ENCODE measurements around the gene RASSF7. TPM values are rescaled to one million over a fixed set of nuclear protein-coding genes. Genes with fewer than 3 reads are reported as not detected.

Gene RASSF7
- polyA plus RNA-seq, 1 experiment, result 25.1 TPM

DNA sequence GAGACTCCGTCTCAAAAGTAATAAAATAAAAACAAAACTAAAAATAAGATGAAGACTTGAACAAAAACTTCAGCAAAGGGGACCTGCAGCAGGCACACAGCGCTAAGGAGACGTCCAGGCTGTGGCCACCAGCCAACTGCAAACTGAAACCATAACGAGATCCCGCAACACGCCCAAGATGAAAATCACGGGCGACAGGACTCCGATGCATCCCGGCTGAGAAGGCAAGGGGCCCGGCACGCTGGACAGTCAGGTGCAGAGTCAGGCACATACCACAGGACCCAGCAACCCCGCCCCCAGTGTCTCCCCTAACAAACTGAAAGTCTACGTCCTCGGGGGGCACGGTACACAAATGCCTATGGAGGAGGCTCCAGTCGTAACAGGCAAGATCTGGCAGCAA lies 34.6 kb upstream of the RASSF7 start:
- DNase-seq (ENCODE audit: low read depth), result no peak
- POLR2A ChIA-PET, result no interaction called here
- CTCF ChIA-PET, result interaction anchor here (4.0 kb wide), 1 partner anchor 8 kb away, joined by 19 read pairs; no protein-coding TSS in a partner anchor
- no peak for TF ChIP-seq CTCF (IDR thresholded peaks at IDR 0.05; ENCODE audit: insufficient read depth, low read depth, low read length)
- Histone ChIP-seq H3K27me3 (ENCODE audit: control insufficient read depth, insufficient read depth, low read length) (no peaks in the 10 kb centered on the region), H3K36me3 (ENCODE audit: control insufficient read depth, insufficient read depth, low read length) (no peaks in the 10 kb centered on the region; the same call in 1 of the 2 replicates), H3K4me3 (ENCODE audit: low read depth, low read length) (no peak overlapping the region)

- CTCF ChIA-PET, result interaction anchor here (4.0 kb wide), 1 partner anchor 10 kb away, joined by 19 read pairs; no protein-coding TSS in a partner anchor
- no peaks in the 10 kb centered on the region for H3K27me3 ChIP-seq (ENCODE audit: control insufficient read depth, insufficient read depth, low read length)
- H3K4me3 ChIP-seq (ENCODE audit: low read depth, low read length), result no peak overlapping the region
- TF ChIP-seq CTCF (IDR thresholded peaks at IDR 0.05; ENCODE audit: insufficient read depth, low read depth, low read length), result no peak
- POLR2A ChIA-PET, result interaction anchor here (0.6 kb wide), 1 partner anchor 47 kb away, joined by 3 read pairs; no protein-coding TSS in a partner anchor
- H3K36me3 ChIP-seq (ENCODE audit: control insufficient read depth, insufficient read depth, low read length), result peaks cover 18% of the 10 kb centered on the region
- DNase-seq (ENCODE audit: low read depth), result no peak
Observed at GRCh38 chr11:528166-528814, 32.5 kb upstream of the RASSF7 start.

GRCh38 chr11:528815-529727 lies 31.7 kb upstream of the RASSF7 start:
- no peak for TF ChIP-seq CTCF (IDR thresholded peaks at IDR 0.05; ENCODE audit: insufficient read depth, low read depth, low read length)
- Histone ChIP-seq H3K36me3 (ENCODE audit: control insufficient read depth, insufficient read depth, low read length) (peaks cover 22% of the 10 kb centered on the region), H3K27me3 (ENCODE audit: control insufficient read depth, insufficient read depth, low read length) (no peaks in the 10 kb centered on the region), H3K4me3 (ENCODE audit: low read depth, low read length) (no peak overlapping the region)
- CTCF ChIA-PET, result interaction anchor here (2.1 to 4.0 kb wide), 2 partner anchors 8 to 11 kb away, joined by 5 to 19 read pairs; no protein-coding TSS in a partner anchor
- POLR2A ChIA-PET, result no interaction called here
- no peak for DNase-seq (ENCODE audit: low read depth)

GRCh38 chr11:529728-530411 lies 30.9 kb upstream of the RASSF7 start:
- POLR2A ChIA-PET, result no interaction called here
- CTCF ChIA-PET, result interaction anchor here (2.1 to 4.0 kb wide), 2 partner anchors 9 to 11 kb away, joined by 5 to 19 read pairs; no protein-coding TSS in a partner anchor
- Histone ChIP-seq H3K27me3 (ENCODE audit: control insufficient read depth, insufficient read depth, low read length) (no peaks in the 10 kb centered on the region), H3K36me3 (ENCODE audit: control insufficient read depth, insufficient read depth, low read length) (peaks cover 22% of the 10 kb centered on the region), H3K4me3 (ENCODE audit: low read depth, low read length) (no peak overlapping the region)
- DNase-seq (ENCODE audit: low read depth), result no peak
- TF ChIP-seq CTCF (IDR thresholded peaks at IDR 0.05; ENCODE audit: insufficient read depth, low read depth, low read length), result no peak
